Ramos (cell line): ENCODE measurements around the gene DOP1B.
"Not testable (repeated sequence)": the region's sequence is repeated elsewhere in the genome, so short reads cannot be mapped to it uniquely, and the experiment has no call there.

Experiments
- in situ Hi-C: fragments of 300-500 bp; cut with MboI; formaldehyde crosslinking; loops from one replicate; pipeline ENCODE4 v1.14.3; 2022; ENCODE audit warnings: low sequenced_read_pairs; ENCODE audit not compliant: unreplicated experiment

Gene DOP1B

DNA sequence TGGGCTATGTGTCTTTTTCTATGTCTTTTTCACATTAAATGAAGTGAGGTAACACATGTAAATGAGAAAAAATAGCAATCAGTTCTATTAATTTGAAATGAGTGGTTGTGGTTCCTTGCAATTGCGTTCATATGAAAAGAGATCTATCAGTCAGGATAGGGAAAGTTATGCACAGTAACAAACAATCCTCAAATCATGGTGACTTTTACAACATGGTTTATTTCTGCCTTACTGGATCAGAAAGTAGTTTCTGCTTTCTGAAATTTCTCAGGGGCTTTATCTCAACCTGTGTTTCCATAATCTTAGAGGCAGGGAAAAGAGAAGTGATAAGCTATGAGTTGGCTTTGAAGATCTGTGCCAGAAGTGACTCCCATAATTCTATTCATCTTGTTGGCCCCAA is 39.0 kb downstream of the DOP1B start:
- in situ Hi-C loops: no loop called here

- in situ Hi-C loops: no loop called here
Observed at GRCh38 chr21:36199021-36199420, 42.4 kb downstream of the DOP1B start.

GRCh38 chr21:36199575-36199974 is 43.0 kb downstream of the DOP1B start:
- in situ Hi-C loops: not testable (repeated sequence)

DNA sequence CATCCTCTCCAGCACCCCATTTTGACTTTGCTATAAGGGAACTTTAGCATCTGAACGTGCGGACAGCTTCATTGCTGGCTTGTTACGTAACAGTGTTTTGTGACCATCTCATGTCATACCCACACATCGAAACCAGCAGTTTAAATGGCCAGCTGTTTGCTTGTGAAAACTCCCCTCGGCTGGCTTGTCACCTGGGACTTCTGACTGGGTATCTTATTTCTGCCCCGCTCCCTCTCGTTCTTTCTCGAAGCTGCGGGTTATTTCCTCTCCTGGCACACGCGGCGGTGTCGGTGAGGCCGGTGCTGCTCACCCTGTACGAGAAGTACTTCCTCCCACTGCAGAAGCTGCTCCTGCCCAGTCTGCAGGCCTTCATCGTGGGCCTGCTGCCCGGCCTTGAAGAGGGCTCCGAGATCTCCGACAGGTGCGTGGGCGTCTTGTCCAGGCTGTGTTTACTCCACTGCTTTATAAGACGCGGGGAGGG is 43.5 kb downstream of the DOP1B start:
- in situ Hi-C loops: no loop called here

GRCh38 chr21:36202726-36203602 is 46.3 kb downstream of the DOP1B start:
- in situ Hi-C loops: no loop called here

- in situ Hi-C loops: no loop called here
Observed at GRCh38 chr21:36203603-36203889, 46.9 kb downstream of the DOP1B start.

GRCh38 chr21:36204980-36205379 is 48.4 kb downstream of the DOP1B start:
- in situ Hi-C loops: no loop called here

DNA sequence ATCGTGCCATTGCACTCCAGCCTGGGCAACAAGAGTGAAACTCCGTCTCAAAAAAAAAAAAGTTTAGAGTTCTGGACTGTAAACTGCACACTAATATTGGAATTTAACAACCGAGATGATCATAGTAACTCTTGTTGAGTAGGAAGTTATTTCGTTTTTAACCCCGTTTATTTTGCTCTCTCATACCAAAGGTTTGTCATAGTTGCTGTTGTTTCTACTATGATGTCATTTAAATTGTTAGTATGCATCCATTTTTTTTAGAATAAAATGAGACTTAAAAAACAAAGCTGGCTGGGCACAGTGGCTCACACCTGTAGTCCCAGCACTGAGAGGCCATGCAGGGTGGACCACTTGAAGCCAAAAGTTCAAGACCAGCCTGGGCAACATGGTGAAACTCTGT is 49.3 kb downstream of the DOP1B start:
- in situ Hi-C loops: no loop called here
